ENCODE data around the gene PXK.

- no peak for TF ChIP-seq YY1 (IDR thresholded peaks at IDR 0.05; ENCODE audit: low read depth)
- TF ChIP-seq MAX (IDR thresholded peaks at IDR 0.05) = no peak
- no peak for TF ChIP-seq EGR1 (IDR thresholded peaks at IDR 0.05)
- no peak for TF ChIP-seq TEAD4 (IDR thresholded peaks at IDR 0.05)
- no peak for TF ChIP-seq TAF1 (IDR thresholded peaks at IDR 0.05; ENCODE audit: low read depth)
- no peak for TF ChIP-seq RAD21 (IDR thresholded peaks at IDR 0.05; ENCODE audit: low read depth)
- no peak for TF ChIP-seq CEBPB (IDR thresholded peaks at IDR 0.05)
Observed at GRCh38 chr3:58346368-58346767, 13.7 kb downstream of the PXK start.

Measured in Ishikawa (cell line).